ENCODE data around the gene TMEM92.
"Not testable (repeated sequence)": the region's sequence is repeated elsewhere in the genome, so short reads cannot be mapped to it uniquely, and the experiment has no call there.

The TMEM92 gene

GRCh38 chr17:50314456-50315011, 40.3 kb downstream of the TMEM92 start:
- no peak overlapping the region for H3K27ac ChIP-seq

GRCh38 chr17:50316016-50316587, 41.8 kb downstream of the TMEM92 start:
- TF ChIP-seq ZFX (IDR thresholded peaks at IDR 0.05; ENCODE audit: borderline replicate concordance) (no peak), CTCF (IDR thresholded peaks at IDR 0.05) (no peak)
- no peak overlapping the region for H3K27ac ChIP-seq

More at GRCh38 chr17:50314456-50315011, 40.3 kb downstream of the TMEM92 start:
- no peak for TF ChIP-seq CTCF (IDR thresholded peaks at IDR 0.05)

GRCh38 chr17:50316660-50317059, 42.4 kb downstream of the TMEM92 start:
- H3K27ac ChIP-seq: not testable (repeated sequence)

GRCh38 chr17:50317121-50317520, 42.9 kb downstream of the TMEM92 start:
- TF ChIP-seq ZFX (IDR thresholded peaks at IDR 0.05; ENCODE audit: borderline replicate concordance): no peak
- no peak for TF ChIP-seq CTCF (IDR thresholded peaks at IDR 0.05)
- no peak overlapping the region for H3K27ac ChIP-seq

- H3K27ac ChIP-seq: no peak overlapping the region
- no peak for TF ChIP-seq CTCF (IDR thresholded peaks at IDR 0.05)
- TF ChIP-seq ZFX (IDR thresholded peaks at IDR 0.05; ENCODE audit: borderline replicate concordance): no peak
These were observed 44.4 kb downstream of the TMEM92 start for GRCh38 chr17:50318501-50319285.

GRCh38 chr17:50319306-50320004, 45.2 kb downstream of the TMEM92 start:
- H3K27ac ChIP-seq: no peak overlapping the region
- no peak for TF ChIP-seq CTCF (IDR thresholded peaks at IDR 0.05)
- TF ChIP-seq ZFX (IDR thresholded peaks at IDR 0.05; ENCODE audit: borderline replicate concordance): no peak

GRCh38 chr17:50322271-50322670, 48.0 kb downstream of the TMEM92 start:
- TF ChIP-seq ZFX (IDR thresholded peaks at IDR 0.05; ENCODE audit: borderline replicate concordance): no peak
- no peak for TF ChIP-seq CTCF (IDR thresholded peaks at IDR 0.05)
- H3K27ac ChIP-seq: no peak overlapping the region
